ENCODE results near the gene RAB7B.

DNA sequence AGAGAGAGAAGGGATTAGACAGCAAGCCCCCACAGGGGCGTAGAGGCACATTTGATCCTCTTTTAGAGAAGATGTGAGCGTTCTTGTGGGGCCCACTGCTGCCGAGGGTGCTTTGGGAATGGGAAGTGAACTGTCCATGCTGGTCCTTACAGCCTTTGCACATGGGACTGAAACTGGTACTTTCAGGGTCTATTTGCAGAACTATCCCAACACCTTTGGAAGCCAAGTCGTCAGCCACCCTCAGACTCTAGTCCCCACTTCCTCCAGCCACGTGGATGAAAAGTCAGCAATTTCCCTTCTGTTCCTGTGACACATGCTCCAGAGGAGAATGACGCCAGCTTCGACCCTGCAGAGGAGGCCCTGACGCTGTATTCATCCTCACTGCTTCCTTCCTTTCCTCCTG, 2.6 kb upstream of the RAB7B start:
- no peak for TF ChIP-seq CTCF (IDR thresholded peaks at IDR 0.05; ENCODE audit: low read depth, low read length, poor library complexity, severe bottlenecking)
- TF ChIP-seq EZH2phosphoT487 (IDR thresholded peaks at IDR 0.05; ENCODE audit: borderline replicate concordance, low read length), result no peak
